GM19452 (cell line): Measurements from ENCODE around the gene IL1RAP.
"Not testable (repeated sequence)": the region's sequence is repeated elsewhere in the genome, so short reads cannot be mapped to it uniquely, and the experiment has no call there.

Experiments
- ATAC-seq: cut with Tn5 transposase; IDR thresholded peaks from one replicate; pipeline ENCODE4 v1.9.1; 2021; ENCODE audit not compliant: unreplicated experiment

IL1RAP gene

DNA sequence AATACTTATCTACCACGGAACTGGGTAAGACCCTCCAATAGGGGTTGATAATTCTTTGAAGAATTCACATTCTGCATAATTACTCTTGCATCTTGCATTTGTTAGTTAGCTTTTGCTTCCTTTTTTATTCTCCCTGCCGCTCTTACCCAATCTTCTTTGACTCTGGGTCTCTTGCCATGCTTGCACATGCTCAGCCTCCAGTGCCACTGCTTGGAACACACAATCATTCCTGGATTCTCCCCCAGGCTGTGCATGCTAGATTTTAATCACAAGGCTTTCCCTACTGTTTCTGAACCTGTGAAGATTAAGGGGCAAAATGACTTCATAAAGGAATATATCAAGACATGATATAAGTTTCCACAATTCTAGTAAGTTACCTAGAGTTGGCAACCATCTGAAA, 133.1 kb downstream of the IL1RAP start:
- ATAC-seq, result no peak

DNA sequence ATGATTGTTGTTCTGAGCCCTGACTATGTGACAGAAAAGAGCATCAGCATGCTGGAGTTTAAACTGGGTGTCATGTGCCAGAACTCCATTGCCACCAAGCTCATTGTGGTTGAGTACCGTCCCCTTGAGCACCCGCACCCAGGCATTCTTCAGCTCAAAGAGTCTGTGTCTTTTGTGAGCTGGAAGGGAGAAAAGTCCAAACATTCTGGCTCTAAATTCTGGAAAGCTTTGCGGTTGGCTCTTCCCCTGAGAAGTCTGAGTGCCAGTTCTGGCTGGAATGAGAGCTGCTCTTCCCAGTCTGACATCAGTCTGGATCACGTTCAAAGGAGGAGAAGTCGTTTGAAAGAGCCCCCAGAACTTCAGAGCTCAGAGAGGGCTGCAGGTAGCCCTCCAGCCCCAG, 142.0 kb downstream of the IL1RAP start:
- ATAC-seq, result no peak

- no peak for ATAC-seq
Observed at GRCh38 chr3:190658106-190658505, 144.2 kb downstream of the IL1RAP start.

GRCh38 chr3:190666821-190667220, 152.9 kb downstream of the IL1RAP start:
- no peak for ATAC-seq

GRCh38 chr3:190671658-190672057, 157.8 kb downstream of the IL1RAP start:
- ATAC-seq, result no peak

DNA sequence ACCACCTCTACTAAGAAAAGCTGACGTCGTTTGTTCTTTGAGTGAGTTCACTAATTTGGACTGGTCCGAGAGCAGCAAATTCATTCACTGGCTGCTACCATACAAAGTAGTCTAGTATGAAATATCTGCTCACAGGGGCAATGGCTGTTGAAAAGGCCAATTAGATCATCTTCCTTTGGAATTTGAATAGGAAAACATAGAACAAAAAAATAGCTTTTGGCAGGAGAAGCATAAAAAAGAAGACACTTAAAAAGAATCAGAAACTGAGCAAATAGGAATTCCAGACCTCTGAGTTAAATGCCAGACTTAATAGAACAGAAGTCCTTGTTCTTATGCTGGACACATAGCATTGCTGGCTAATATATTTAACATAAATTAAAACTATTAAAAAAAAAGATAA, 159.3 kb downstream of the IL1RAP start:
- no peak for ATAC-seq

- ATAC-seq, result no peak
Observed at GRCh38 chr3:190676481-190676880, 162.6 kb downstream of the IL1RAP start.

DNA sequence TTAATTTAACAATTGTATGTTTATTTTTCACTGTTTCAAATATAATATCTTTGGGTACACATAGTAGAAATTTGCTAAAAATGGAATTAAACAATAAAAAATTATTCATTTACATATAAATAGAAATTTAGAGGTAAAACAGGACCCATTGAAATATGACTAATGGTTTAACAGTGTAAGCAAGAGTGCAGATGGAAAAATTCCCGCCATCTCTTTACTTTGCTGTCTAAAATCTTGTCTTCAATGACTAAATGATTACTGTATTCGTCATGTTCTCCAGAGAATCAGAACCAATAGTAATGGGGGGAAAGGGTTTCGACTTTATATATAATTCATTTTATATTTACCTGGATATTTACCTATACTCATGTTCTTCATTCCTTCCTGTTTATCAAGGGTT, 163.1 kb downstream of the IL1RAP start:
- no peak for ATAC-seq

GRCh38 chr3:190677868-190678267, 164.0 kb downstream of the IL1RAP start:
- ATAC-seq, result not testable (repeated sequence)

GRCh38 chr3:190680691-190681090, 166.8 kb downstream of the IL1RAP start:
- no peak for ATAC-seq

DNA sequence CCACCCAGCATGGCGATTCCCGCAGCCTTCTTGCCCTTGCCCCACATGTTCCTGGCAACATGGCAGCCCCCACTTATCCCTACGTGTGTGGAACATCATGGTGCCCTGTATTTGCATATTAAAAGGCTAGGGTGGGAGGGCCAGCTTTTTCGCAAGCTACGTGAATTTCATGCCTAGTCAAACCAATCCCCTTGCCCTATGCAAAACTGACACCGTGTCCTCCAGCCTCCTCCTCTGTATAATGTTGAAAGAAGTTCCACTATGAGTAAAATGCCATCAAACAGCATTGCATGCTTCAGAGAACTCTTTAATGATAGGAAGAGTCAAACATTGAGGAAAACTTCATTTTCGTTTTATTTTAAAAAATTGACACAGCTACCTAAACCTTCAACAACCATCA, 170.9 kb downstream of the IL1RAP start:
- no peak for ATAC-seq

DNA sequence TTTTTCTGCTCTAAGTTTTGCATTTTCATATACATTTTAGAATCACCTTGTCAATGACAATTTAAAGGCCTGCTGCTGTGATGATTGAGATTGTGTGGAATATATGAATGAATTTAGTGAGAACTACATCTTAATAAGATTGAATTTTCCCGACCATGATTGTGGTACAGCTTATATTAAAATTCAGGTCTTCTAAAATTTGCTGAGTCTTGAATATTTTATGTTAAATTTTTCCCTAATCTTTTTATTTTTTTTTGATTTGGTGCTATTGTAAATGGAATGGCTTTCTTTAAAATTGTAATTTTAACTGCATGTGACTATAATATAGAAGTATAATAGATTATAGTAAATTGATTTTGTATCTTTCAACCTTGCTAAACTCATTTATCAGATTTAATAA, 172.1 kb downstream of the IL1RAP start:
- ATAC-seq, result no peak

DNA sequence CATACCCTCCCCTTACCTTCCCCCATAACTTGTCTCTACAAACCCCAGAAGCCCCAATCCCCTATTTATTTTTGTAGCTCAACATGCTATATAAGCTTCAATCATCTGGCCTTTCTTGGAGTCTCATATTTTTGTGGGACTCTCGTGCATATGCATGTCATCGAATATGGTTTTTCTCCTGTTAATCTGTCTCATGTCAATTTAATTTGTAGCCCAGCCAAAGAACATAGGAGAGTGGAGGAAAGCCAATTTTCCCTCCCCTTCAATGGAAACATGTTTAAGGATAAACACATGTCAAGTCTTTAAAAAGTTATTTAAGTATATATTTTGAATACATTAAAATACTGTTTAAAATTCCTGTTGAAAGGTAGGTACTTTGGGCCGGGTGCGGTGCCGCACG, 176.4 kb downstream of the IL1RAP start:
- ATAC-seq, result no peak

- no peak for ATAC-seq
Observed at GRCh38 chr3:190692256-190692655, 178.4 kb downstream of the IL1RAP start.

DNA sequence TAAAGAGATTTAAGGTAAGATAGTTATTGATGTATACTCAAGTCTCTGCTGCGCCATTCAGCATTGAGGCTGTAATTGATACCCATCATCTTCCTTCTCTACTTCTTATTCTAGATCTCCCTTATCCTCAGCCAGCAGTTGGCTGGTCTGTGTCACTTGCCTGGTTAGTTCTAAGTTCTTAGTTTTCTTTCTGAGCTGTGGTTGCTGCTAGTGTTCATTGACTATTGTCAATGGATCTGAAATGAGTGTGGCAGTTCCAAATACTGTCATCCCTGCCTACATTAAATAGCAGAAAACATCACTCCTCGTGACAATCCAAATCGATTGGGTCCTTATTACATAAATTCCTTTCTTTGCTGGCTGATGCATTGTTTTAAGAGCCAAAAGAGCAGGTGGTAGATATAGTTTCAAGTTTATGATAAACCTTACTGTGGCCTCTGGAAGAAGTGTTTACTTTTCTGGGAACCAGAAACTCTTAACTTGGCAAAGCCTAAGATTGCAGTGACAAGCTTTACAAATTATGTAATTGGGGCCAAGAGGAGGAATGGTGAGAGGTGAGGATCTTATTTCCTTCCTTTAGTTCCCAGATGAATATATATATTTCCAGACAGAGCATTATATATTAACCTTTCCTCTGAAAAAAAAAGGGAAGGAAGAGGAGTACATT, 180.6 kb downstream of the IL1RAP start:
- ATAC-seq, result no peak

- ATAC-seq, result no peak
Observed at GRCh38 chr3:190695225-190695624, 181.3 kb downstream of the IL1RAP start.

DNA sequence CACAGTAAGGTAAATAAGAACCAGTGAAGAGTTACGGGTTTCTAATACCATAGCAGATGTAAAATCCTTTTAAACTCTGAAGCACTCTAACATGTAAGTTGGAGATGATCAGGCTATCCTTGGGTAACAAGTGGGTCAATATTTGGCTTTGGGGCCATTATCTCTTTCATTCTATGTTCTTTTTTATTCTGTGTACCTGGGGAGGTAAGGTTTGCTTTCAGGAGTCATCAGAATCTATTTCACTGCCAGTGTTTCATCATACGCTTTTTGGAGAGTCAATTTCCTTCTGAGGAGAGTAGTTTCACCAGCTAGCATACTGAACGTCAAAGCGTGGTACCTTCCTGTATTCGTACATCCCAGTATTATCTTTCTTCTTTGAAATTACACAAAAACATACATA, 182.1 kb downstream of the IL1RAP start:
- ATAC-seq, result no peak

DNA sequence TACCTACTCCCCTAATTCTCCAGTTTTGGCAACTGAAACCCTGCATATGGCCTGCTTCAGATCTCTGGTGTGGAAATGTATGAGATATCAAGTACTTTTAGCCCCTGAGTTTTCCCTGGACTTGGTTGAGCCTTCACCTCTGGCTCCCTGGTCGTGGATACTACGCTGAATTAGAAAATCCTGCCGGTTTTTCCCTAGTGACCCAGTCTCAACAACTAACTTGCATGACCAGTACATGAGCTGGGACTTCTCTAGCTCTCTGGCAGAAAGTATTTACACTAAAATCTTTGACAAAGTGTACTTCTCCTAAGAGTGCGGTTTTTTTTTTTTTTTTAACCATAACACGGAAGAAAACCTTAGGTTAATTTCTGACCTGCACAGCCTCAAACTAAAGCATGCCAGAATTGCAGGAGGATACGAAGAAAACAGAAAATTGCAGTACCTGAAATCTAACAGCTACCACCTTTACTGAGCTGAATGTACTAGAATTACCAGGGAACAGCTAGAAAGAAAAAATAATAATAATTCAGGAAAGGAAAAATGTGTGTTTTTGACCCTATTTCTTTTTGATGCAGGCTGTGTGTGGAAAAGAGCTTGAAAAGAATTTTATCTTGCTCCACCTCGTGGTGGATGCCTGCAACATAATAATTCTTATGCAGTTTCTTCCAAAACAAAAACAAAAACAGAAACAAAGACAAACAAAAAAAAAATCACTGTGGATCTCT, 183.1 kb downstream of the IL1RAP start:
- no peak for ATAC-seq

DNA sequence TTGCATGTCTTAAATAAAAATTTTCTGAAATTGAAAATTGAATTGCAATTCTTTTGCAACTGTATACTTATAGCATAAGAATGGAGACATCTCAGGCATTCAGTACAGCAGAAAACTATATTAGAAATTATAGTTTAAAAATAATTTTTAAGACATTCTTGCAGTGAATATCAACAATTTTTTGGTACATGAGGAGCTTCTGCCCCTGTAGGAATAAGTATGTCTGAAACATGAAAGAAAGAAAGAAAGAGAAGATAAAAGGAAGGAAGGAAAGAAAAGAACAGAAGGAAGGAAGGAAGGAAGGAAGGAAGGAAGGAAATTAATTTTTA, 183.6 kb downstream of the IL1RAP start:
- no peak for ATAC-seq

- no peak for ATAC-seq
Observed at GRCh38 chr3:190697901-190698300, 184.0 kb downstream of the IL1RAP start.

- ATAC-seq, result no peak
Observed at GRCh38 chr3:190699776-190700175, 185.9 kb downstream of the IL1RAP start.

- no peak for ATAC-seq
Observed at GRCh38 chr3:190701096-190701532, 187.2 kb downstream of the IL1RAP start.

GRCh38 chr3:190706582-190706981, 192.7 kb downstream of the IL1RAP start:
- ATAC-seq, result no peak
